GM19468 (cell line): ENCODE results near the gene MAD2L2.

Experiments
- ATAC-seq: cut with Tn5 transposase; IDR thresholded peaks from one replicate; pipeline ENCODE4 v1.9.1; 2021; ENCODE audit warnings: mild to moderate bottlenecking, moderate library complexity, moderate number of reproducible peaks; ENCODE audit not compliant: unreplicated experiment; ENCODE audit errors: extremely low read depth

Gene MAD2L2

DNA sequence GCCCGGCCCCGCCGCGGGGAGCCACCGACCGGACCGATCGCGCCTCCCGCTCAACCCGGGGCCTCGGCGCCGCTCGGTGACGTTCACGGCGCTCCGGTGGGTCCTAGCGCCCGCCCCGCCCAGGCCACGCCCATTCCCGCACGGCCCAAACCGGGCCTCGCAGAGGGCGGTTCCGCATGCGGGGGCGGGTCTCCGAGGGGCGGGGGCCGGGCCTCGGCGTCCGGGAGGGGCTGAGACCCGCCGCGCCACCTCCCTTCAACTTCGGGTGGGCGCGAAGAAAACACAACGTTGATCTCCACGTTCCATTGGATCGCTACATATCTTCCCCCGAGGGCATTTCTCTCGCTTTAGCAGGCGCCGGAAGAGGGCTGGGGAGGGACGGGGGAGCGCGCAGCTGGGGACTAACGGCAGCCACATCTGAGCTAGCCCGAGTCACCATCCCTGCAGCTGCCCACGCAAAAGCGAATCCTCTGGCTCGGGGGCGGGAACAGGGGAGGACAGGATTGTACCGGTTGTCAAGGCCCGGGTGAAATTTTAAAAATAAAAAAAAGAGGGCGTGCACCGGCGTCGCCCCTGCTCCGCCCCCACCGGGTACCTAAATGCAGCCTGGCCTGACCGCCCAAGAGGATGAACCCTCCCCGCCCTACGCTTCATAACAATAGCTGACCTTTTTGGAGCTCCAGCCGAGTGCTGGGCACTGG, at the start of gene MAD2L2:
Gene MAD2L2, minus strand, starts transcription at position 78 of the 701 bp plus-strand sequence. CDS start 547 bp downstream, outside the sequence.
- ATAC-seq: peak; percentile 71

DNA sequence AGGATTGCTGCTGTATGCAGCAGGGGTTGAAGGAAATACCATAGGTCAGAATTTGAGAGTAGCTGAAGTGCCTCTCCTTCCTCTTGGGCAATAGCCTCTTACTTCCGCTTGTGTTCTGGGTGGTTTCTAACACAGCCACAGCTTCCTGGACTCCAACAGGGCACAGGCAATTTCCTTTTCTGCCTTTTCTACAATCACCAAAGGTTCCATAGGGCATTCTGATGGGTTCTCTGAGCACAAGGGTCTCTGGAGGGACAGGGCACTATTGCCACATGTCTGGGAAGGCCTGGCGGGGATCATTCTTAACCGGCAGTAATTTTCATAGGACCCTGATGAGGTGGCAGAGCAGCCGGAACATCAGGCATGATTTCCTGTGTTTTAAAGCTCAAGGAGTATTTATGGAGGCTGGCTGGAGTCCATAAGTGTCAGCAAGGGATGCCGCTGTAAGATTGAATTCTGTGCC, 49.5 kb upstream of the MAD2L2 start:
- ATAC-seq: no peak

DNA sequence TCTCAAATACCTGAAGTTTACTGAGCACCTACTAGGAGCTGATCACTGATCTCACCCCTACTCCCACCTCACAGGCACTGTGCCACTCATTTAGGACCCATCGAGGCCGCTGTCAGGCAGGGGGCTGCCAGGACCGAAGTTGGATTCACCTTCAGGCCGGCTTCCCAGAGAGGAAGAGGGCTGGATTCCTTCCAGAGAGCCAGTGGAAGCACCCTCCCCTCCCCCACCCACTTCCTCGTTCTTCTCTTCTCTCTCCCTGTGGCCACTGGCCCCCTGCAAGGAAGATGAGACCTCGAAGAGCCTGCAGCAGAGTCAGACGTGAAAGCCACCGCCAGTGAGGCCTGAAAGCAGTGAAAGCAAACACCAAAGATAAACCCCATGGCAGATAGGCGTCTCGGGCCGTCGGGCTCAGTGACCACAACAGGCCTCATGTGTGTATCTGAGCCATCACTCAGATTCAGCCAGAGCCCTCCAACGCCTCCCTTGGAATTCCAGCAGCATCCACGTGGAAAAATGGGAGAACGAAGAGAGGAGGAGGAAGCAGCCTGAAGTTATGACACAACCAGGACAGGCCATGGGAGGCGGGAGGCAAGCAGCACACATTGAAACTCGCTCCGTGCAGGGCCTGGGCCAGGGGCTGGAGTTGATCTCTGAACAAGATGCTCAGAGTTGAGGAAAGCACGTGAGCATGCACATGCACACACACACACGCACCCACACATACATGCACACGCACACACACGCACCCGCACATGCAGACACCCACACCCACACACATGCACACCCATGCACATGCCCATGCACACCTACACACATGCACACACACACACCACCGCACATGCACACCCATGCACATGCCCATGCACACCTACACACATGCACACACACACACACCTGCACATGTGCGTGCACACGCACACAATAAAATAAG, 48.8 kb upstream of the MAD2L2 start:
- no peak for ATAC-seq

DNA sequence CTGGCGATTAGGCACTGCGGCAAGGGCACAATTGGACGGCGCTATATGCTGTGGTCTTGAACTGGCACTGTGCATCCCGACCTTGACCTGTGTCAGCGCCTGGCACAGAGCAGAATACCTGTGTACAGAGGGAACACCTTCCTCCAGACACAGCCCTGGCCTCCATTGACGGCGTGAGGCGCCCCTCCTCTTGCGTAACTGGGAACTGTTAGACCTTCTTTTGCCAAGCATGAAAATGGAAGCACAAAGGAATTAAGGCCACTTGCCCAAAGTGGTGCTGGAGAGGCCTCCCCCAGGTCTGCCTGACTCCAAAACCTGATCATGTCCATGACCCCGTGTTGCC, 48.2 kb upstream of the MAD2L2 start:
- ATAC-seq: no peak

DNA sequence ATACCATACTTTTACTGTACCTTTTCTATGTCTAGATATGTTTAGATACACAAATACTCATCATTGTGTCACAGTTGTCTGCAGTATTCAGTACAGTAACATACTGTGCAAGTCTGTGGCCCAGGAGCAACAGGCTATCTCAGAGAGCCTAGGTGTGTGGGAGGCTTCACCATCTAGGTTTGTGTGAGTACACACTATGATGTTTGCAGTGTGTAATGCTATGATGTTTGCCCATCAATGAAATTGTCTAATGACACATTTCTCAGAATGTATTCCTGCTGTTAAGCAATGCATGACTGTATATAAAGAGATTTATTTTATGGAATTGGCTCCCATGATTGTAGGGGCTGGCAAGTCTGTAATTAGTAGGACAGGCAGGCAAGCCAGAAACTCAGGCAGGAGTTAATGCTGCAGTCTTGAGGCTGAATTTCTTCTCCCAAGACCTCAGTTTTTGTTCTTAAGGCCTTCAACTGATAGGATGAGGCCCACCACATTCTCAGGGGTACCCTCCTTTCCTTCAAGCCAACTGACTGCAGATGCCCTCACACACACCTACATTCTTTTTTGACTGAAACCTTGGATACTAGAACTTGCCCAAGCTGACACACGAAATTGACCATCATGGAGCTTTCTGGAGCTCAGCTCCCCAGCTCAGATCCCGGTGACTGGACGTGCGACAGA, 47.3 kb upstream of the MAD2L2 start:
- ATAC-seq: no peak

DNA sequence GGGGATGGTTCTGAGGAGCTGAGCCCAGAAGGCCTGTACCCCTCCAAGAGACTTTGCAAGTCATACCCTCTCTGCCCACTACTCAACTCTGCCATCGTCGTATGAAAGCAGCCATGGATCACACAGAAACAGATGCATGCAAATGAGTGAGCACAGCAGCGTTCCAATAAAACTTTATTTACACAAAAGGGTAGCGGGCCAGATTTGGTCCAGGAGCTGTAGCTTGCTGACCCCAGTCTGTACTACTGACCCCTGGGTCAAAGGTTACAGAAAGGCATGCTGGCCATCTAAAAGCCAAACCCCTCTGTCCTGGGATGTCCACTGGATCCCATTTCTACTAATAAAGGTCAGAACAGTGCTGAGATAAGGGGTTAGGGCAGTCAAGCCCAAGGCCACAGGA, 46.2 kb upstream of the MAD2L2 start:
- ATAC-seq: no peak

DNA sequence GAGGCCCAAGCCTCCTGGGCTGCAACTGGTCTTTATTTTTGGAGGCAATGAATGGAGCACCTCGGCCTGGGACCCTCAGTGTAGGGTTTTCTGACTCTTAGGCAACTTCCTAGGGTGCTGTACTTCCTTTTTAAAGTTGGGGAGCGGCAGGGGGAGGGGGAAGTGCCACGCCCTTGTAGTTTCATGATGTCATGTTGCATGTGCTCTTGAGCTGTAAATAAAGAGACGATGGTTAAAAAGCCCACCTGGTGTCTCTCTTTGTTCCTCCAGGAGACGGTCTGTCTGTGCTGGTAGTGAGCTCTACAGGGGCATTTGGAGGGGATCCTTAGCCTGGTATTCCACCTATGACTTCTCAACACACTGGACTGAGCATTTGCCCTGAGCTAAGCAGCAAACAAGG, 44.7 kb upstream of the MAD2L2 start:
- no peak for ATAC-seq

DNA sequence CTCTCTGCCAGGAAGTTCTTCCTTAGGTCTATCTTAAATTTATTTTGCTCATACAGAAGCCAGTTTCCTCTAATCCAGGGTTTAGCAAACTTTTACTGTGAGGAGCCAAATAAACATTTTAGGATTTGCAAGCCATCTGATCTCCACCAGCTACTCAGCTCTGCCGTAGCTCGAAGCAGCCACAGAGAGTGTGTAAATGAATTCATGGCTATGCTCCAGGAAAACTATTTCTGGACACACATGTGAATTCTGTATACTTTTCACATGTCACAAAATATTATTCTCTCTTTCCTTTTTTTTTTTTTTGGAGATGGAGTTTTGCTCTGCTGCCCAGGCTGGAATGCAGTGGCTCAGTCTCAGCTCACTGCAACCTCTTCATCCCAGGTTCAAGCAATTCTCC, 41.6 kb upstream of the MAD2L2 start:
- no peak for ATAC-seq

DNA sequence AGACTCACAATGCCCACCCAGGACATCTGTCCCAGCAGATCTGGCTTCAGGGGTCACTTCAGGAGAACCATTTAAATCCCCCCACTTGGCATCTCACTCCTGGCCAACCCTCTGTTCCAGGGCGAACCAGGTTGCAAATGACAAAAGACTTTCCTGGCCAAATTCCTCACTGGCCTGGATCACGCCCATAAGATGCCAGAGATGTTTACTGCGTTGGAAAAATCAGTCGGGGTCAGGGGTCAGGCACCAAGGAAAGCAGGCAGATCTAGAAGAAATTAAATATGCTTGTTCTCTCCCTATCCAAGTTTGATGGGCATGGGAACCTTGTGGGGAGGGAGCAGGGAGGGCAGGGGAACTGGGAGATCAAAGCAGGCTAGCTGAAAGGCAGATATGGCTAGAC, 40.4 kb upstream of the MAD2L2 start:
- ATAC-seq: no peak

DNA sequence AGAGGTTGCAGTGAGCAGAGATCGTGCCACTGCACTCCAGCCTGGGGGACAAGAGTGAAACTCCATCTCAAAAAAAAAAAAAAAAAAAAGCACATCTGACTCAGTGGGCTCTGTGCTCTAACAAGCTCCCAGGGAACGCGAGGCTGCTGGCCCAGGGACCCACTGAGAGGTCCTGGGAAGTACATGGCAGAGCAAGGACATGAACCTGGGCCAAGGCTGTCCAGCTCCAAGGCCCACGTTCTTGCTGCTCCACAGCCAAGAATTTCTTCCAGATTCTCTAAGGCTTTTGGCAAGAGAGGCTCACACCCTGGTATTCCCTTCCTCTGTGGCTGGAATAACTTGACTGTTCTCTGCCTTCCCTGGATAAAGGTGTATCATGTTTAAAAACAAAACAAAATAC, 39.6 kb upstream of the MAD2L2 start:
- ATAC-seq: no peak

DNA sequence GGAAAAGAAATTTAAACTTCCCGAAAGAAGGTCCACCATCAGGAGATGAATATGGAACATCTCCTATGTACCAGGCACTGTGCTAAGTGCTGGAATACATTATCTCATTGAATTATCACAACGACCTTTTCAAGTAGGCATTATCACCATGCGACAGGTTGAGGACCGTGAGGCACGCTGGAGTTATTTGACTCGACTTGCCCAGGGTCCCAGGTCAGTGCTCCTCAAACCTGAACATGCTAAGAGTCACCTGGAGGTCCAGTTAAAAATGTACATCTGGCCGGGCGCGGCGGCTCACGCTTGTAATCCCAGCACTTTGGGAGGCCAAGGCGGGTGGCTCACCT, 39.1 kb upstream of the MAD2L2 start:
- ATAC-seq: no peak

DNA sequence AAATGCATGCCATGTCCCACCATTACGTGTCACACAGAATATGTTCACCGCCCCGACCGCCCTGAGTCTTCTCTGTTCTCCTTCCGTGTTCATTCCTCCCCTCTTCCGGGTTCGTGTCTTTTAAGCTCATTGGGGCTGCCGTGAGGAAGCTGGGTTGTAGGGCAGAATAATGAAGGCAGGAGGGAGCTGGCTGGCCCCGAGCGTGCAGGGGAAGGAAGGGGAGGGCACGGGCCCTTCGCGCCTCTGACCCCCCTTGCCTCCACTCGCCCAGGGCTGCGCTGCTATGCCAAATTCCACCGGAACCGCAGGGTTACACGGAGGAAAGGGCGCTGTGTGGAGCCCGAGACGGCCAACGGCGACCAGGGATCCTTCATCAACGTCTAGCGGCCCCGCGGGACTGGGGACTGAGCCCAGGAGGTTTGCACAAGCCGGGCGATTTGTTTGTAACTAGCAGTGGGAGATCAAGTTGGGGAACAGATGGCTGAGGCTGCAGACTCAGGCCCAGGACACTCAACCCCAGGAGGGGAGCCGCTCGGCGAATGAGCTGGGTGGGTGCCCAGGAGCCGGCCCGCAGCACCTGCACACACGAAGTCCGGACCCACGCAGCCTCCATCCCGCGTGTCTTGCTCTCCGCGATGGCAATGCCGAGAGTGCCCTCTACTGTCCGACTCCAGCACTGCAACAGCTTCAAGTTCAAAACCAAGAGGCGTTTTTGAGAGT, 38.5 kb upstream of the MAD2L2 start:
- no peak for ATAC-seq

DNA sequence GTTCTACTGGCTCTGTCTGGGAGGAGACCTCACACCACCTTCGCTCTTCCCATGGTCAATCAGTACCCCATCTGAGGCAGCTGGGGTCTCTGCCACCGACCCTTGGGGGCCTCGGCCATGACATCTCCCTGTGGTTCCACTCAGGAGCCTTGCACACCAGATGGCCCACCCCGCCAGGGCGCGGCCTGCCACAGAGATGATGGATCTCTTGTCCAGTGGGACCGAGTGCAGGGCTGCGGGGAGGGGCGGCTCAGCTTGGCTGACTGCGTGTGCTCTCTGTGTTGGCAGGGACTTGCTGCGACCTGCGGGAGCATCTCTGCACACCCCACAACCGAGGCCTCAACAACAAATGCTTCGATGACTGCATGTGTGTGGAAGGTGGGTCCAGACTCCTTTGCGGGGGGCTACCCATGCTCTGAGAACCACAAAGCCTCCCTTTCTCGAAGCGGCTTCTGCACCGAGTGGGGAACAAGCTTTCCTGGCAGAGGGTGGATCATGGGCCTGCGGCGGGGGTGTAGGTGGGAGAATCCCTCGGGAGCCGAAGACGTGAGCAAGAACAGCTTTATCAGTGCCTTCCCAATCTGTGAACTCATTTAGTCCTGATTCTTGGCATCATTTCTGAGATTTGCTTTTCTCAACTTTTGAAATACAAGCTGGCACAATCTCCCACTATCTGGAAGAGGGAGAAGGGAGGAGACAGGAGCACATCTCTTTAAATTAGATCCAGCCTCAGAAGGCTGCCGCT, 34.1 kb upstream of the MAD2L2 start:
- ATAC-seq: no peak

DNA sequence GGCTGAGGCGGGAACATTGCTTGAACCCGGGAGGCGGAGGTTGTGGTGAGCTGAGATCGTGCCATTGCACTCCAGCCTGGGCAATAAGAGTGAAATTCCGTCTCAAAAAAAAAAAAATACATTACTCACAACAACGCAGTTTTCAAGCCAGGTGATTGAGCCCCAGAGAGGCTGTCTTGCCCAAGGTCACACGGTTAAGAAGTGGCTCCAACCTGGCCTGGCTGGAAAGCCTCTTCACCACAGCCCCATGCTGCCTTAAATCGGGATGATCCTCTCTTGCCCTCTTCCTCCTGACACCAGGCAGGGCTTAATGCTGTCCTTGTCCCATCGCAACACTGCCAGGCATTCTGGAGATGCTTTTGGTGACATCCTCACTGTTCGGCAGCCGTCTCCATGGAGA, 32.1 kb upstream of the MAD2L2 start:
- no peak for ATAC-seq

DNA sequence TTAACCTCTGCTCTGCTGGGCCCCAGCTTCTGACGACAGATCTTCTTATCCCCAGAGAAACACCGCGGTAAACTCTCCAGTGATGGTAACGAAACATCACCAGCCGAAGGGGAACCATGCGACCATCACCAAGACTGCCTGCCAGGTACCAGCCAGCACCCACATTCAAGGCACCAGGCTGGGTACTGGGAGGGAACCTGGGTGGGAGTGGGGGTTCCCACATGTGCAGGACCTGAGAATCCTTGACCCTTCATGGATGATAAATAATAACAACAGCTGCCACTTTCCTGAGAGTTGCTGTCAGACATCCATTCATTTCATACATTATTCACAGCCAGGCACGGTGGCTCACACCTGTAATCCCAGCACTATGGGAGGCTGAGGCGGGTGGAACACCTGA, 31.3 kb upstream of the MAD2L2 start:
- no peak for ATAC-seq

DNA sequence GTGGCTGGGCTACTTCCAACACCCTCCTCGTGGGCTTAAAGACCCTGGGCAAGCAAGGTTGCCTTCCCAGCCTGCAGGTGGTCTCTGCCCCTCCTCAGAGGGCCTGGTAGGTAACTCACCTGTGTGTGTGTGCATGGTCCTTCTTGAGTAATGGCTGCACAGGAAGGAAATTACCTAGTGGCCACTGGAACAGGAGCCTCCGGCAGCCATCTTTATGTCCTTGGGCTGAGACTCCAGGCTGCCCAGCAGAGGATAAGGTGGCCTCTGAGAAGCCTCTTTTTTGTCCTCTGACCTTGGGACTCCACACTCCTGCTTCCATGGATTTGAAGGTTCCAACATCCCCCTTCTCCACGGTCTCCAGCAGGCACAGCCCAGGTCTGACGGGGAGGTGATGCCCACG, 30.5 kb upstream of the MAD2L2 start:
- no peak for ATAC-seq

DNA sequence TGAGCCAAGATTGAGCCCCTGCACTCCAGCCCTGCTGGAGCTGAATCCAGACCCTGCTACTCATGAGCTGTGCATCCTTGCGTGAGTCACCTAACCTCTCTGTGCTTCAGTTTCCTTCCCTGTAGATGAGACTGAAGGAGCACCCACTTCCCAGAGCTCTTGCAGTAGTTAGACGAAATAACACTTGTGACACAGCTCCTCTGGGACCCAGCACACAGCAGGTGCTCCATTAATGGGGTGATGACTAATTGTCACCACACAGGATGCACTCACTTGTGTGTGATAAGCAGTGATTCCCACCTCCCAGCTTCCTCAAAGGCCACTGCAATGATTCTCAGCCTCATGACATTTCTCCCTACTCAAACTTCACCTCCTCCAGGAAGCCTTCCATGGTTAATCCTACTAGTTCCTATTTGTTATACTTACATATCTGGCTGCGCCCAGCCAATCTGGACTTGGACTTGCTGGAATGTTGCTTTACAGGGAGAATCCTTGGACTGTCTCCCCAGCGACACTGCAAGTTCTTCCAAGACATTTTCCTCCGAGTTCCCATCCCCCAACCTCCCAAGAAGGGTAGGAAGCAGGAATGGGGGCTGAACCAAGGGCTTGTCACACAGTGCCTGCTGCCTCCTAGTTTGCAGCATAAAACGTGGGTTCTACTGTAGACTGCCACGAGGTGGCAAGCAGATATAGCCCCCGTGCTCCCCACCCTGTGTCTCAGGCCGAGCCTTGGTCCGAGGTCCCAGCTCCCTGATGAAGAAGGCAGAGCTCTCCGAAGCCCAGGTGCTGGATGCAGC, 27.8 kb upstream of the MAD2L2 start:
- no peak for ATAC-seq

DNA sequence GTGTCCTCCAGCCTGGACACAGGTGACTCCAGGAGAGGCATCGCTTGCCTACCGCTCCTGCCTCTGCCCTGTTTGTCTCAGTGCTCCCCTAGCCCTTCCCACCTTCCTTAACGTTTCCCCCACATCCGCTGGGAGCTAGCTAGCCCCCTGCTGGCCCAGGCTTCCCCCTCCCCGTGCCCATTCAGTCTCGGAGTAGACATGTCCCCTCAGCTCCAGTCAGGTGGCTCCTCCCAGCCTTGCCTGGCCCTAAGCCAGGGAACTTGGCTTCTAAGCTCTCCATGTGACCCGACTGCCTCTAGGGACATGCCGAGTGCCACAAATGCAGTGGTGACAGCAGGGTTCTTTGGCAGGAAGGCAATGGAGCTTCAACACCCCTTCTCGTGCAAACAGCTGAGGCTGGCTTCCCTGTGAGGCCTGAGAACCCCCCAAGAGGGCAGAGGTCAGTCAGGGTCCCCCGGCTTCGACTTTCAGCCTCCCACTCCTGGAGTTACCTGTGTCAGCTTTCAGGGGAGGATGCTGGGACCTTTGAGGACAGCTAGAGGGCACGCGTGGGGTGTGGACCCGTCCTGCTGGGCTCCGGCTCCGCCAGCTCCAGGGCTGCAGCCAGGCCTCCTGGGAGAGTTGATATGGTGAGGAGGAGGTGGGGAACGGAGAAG, 26.8 kb upstream of the MAD2L2 start:
- no peak for ATAC-seq

DNA sequence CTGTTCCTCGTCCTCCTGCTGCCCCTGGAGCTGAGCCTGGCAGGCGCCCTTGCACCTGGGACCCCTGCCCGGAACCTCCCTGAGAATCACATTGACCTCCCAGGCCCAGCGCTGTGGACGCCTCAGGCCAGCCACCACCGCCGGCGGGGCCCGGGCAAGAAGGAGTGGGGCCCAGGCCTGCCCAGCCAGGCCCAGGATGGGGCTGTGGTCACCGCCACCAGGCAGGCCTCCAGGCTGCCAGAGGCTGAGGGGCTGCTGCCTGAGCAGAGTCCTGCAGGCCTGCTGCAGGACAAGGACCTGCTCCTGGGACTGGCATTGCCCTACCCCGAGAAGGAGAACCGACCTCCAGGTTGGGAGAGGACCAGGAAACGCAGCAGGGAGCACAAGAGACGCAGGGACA, 25.3 kb upstream of the MAD2L2 start:
- no peak for ATAC-seq
